GM23338 (cell line): Measurements from ENCODE around the gene SCGB1D2.

ENCODE experiments used
- CTCF ChIP-seq, 2 experiments: fragments of 200-600 bp in 1 of 2; sonication (generic) in 1 of 2; conservative IDR thresholded peaks; 2 replicates each; pipeline versions ENCODE4 v1.5.1 to v1.6.1; 2016 to 2017; ENCODE audit warnings: antibody characterized with exemption in 2 of 2, low read depth in 2 of 2, mild to moderate bottlenecking in 2 of 2, moderate library complexity in 1 of 2
- EZH2 ChIP-seq: fragments of 200-600 bp; sonication (generic); IDR thresholded peaks from one replicate; pipeline ENCODE4 v1.8.0; 2017; ENCODE audit warnings: antibody characterized with exemption, mild to moderate bottlenecking, low read depth; ENCODE audit not compliant: unreplicated experiment
- POLR2AphosphoS5 ChIP-seq: IDR thresholded peaks from 2 replicates; pipeline ENCODE4 v1.6.1; 2016; ENCODE audit warnings: antibody characterized with exemption, low read depth
- REST ChIP-seq: IDR thresholded peaks from one replicate; pipeline ENCODE4 v1.6.1; 2018; ENCODE audit warnings: antibody characterized with exemption; ENCODE audit not compliant: unreplicated experiment
- TF ChIP-seq, protein P1 (sequence below): IDR thresholded peaks from 2 replicates; pipeline ENCODE4 v1.6.1; 2016; ENCODE audit warnings: antibody characterized with exemption

DNA sequence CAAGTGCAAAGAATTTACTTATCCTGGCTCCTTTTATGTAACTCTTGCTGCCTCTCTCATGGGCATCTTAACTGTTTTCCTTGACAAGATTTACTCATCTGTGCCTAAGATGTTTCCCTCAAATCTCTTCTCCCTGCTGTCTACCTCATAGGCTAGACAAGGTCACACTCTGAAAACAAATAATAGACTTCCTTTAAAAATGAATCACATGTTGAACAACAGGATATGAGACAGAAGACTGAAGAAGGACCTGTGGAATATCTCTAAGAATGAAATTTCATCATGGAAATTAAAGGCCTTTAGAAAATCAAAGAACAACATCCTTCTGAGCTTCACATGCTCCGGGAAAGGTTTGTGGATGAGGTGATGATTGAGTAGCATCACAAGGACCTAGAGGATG is 22.0 kb downstream of the SCGB1D2 start:
- TF ChIP-seq POLR2AphosphoS5, result no peak
- no peak for TF ChIP-seq REST
- TF ChIP-seq CTCF (conservative IDR thresholded peaks at IDR 0.05; ENCODE audit: low read depth in 2 of 2), result no peak
- no peak for TF ChIP-seq EZH2
- TF ChIP-seq, protein P1, sequence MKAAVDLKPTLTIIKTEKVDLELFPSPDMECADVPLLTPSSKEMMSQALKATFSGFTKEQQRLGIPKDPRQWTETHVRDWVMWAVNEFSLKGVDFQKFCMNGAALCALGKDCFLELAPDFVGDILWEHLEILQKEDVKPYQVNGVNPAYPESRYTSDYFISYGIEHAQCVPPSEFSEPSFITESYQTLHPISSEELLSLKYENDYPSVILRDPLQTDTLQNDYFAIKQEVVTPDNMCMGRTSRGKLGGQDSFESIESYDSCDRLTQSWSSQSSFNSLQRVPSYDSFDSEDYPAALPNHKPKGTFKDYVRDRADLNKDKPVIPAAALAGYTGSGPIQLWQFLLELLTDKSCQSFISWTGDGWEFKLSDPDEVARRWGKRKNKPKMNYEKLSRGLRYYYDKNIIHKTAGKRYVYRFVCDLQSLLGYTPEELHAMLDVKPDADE, result no peak
